Tibial nerve (tissue), 4 donors: ENCODE data around the gene ARAP3. TPM values are rescaled to one million over a fixed set of nuclear protein-coding genes. Genes with fewer than 3 reads are reported as not detected.

ENCODE experiments used
- DNase-seq, 2 donors: peaks; one replicate each; pipeline ENCODE4 v3.0.0-alpha.2; 2019; ENCODE audit warnings: low spot score in 2 of 2
- H3K27ac ChIP-seq, 4 donors: fragments of 200-600 bp; sonication (generic) in 3 of 4; one replicate each; pipeline ENCODE4 v1.5.1; 2017 to 2019; ENCODE audit warnings: mild to moderate bottlenecking in 1 of 4
- H3K27me3 ChIP-seq, 2 donors: fragments of 200-600 bp; sonication (generic) in 1 of 2; one replicate each; pipeline versions ENCODE4 v1.5.1 to v1.6.0; 2017 to 2019
- H3K36me3 ChIP-seq, 3 donors: fragments of 200-600 bp; sonication (generic); one replicate each; pipeline ENCODE4 v1.5.1; 2018 to 2019
- H3K4me1 ChIP-seq, 4 donors: fragments of 200-600 bp; sonication (generic) in 3 of 4; one replicate each; pipeline ENCODE4 v1.5.1; 2017 to 2019
- H3K4me3 ChIP-seq, 4 donors: fragments of 200-600 bp; sonication (generic) in 3 of 4; one replicate each; pipeline ENCODE4 v1.5.1; 2017 to 2019; ENCODE audit warnings: mild to moderate bottlenecking in 1 of 4, moderate library complexity in 1 of 4
- H3K9me3 ChIP-seq, 4 donors: fragments of 200-600 bp; sonication (generic) in 3 of 4; one replicate each; pipeline ENCODE4 v1.5.1; 2017 to 2019
- CTCF ChIP-seq, 5 experiments: fragments of 200-600 bp in 3 of 5; fragments of 450-650 bp in 2 of 5; sonication (generic) in 3 of 5; IDR thresholded peaks; one replicate each; pipeline ENCODE4 v1.5.1; 2016 to 2019; ENCODE audit warnings: antibody characterized with exemption in 5 of 5, mild to moderate bottlenecking in 3 of 5, moderate library complexity in 2 of 5
- EP300 ChIP-seq, 2 donors: sonication (generic); formaldehyde crosslinking; IDR thresholded peaks; one replicate each; pipeline ENCODE4 v1.6.1; 2017; ENCODE audit warnings: antibody characterized with exemption in 2 of 2, mild to moderate bottlenecking in 1 of 2
- POLR2A ChIP-seq, 2 donors: fragments of 450-650 bp; IDR thresholded peaks; one replicate each; pipeline ENCODE4 v1.6.1; 2017; ENCODE audit warnings: antibody characterized with exemption in 2 of 2, mild to moderate bottlenecking in 2 of 2, moderate library complexity in 2 of 2
- WGBS, 2 donors: methylation state at CpG; one replicate each; pipeline ENCODE4 v1.1.5; 2018; 5-methylcytosine and 5-hydroxymethylcytosine counted together
- total RNA-seq, 4 donors: library from RNA; depleted of rRNA; stranded (reverse); fragments of >200 nt; gene quantifications; one replicate each; pipeline ENCODE4 v1.1.0, GENCODE V29; 2016

ARAP3 gene
- total RNA-seq, 4 donors from 2014 or later, result 4.4 to 11.8 (median 9.4) TPM

- no peak for DNase-seq
- Histone ChIP-seq H3K9me3 (no peaks in the 10 kb centered on the region), H3K4me3 (no peak overlapping the region), H3K27me3 (peaks cover 0 to 3% of the 10 kb centered on the region in 2 donors), H3K4me1 (peaks cover 0 to 17% (median 0%) of the 10 kb centered on the region in 4 donors), H3K36me3 (no peaks in the 10 kb centered on the region), H3K27ac (no peak overlapping the region)
- 58 to 65% methylated on average over 3 of the region's 3 CpGs for WGBS, 2 donors
- TF ChIP-seq POLR2A (IDR thresholded peaks at IDR 0.05), result no peak
Observed at GRCh38 chr5:141717043-141717442, 35.0 kb upstream of the ARAP3 start.

- Histone ChIP-seq H3K9me3 (no peaks in the 10 kb centered on the region), H3K27ac (no peak overlapping the region), H3K36me3 (no peaks in the 10 kb centered on the region), H3K4me3 (no peak overlapping the region), H3K4me1 (peaks cover 0 to 17% (median 0%) of the 10 kb centered on the region in 4 donors), H3K27me3 (peaks cover 0 to 3% of the 10 kb centered on the region in 2 donors)
- 77 to 91% methylated on average over 3 of the region's 3 CpGs for WGBS, 2 donors
- no peak for DNase-seq
- no peak for TF ChIP-seq POLR2A (IDR thresholded peaks at IDR 0.05)
- no peak for TF ChIP-seq CTCF (IDR thresholded peaks at IDR 0.05)
- TF ChIP-seq EP300 (IDR thresholded peaks at IDR 0.05), result no peak
Observed at GRCh38 chr5:141716468-141716867, 34.4 kb upstream of the ARAP3 start.

- Histone ChIP-seq H3K27ac (no peak overlapping the region), H3K4me1 (peaks cover 0 to 17% (median 0%) of the 10 kb centered on the region in 4 donors), H3K27me3 (peaks cover 0 to 3% of the 10 kb centered on the region in 2 donors), H3K36me3 (no peaks in the 10 kb centered on the region), H3K4me3 (no peak overlapping the region), H3K9me3 (no peaks in the 10 kb centered on the region)
- WGBS, 2 donors, result 58 to 68% methylated on average over 3 of the region's 3 CpGs
- no peak for DNase-seq
- TF ChIP-seq EP300 (IDR thresholded peaks at IDR 0.05), result no peak
Observed at GRCh38 chr5:141716009-141716408, 34.0 kb upstream of the ARAP3 start.

GRCh38 chr5:141715346-141715905 lies 33.4 kb upstream of the ARAP3 start:
- WGBS, 2 donors, result 61 to 69% methylated on average over 13 to 14 of the region's 14 CpGs
- H3K4me1 ChIP-seq, result peaks cover 0 to 17% (median 0%) of the 10 kb centered on the region in 4 donors
- H3K27ac ChIP-seq, result no peak overlapping the region
- TF ChIP-seq CTCF (IDR thresholded peaks at IDR 0.05), result no peak
- H3K9me3 ChIP-seq, result no peaks in the 10 kb centered on the region
- DNase-seq, result no peak
- no peaks in the 10 kb centered on the region for H3K36me3 ChIP-seq
- H3K4me3 ChIP-seq, result no peak overlapping the region
- peaks cover 0 to 3% of the 10 kb centered on the region in 2 donors for H3K27me3 ChIP-seq

GRCh38 chr5:141714542-141715310 lies 32.7 kb upstream of the ARAP3 start:
- Histone ChIP-seq H3K27me3 (peaks cover 0 to 2% of the 10 kb centered on the region in 2 donors), H3K36me3 (no peaks in the 10 kb centered on the region), H3K4me1 (peaks cover 0 to 17% (median 0%) of the 10 kb centered on the region in 4 donors), H3K27ac (no peak overlapping the region), H3K4me3 (no peak overlapping the region), H3K9me3 (no peaks in the 10 kb centered on the region)
- 68 to 78% methylated on average over 1 of the region's 1 CpG for WGBS, 2 donors
- DNase-seq, result no peak
- TF ChIP-seq EP300 (IDR thresholded peaks at IDR 0.05) (no peak), CTCF (IDR thresholded peaks at IDR 0.05) (no peak), POLR2A (IDR thresholded peaks at IDR 0.05) (no peak)

- H3K4me3 ChIP-seq, result no peak overlapping the region
- H3K27ac ChIP-seq, result no peak overlapping the region
- peaks cover 0 to 17% (median 0%) of the 10 kb centered on the region in 4 donors for H3K4me1 ChIP-seq
- H3K9me3 ChIP-seq, result no peaks in the 10 kb centered on the region
- WGBS, 2 donors, result 60 to 69% methylated on average over 7 of the region's 7 CpGs
- H3K36me3 ChIP-seq, result no peaks in the 10 kb centered on the region
- TF ChIP-seq CTCF (IDR thresholded peaks at IDR 0.05), result no peak
- TF ChIP-seq EP300 (IDR thresholded peaks at IDR 0.05), result peak in 1 of 2 donors; percentile 27
- TF ChIP-seq POLR2A (IDR thresholded peaks at IDR 0.05), result no peak
- no peaks in the 10 kb centered on the region for H3K27me3 ChIP-seq
- no peak for DNase-seq
Observed at GRCh38 chr5:141713616-141714309, 31.7 kb upstream of the ARAP3 start.
